ENCODE results near the gene PREX1. TPM values are rescaled to one million over a fixed set of nuclear protein-coding genes. Genes with fewer than 3 reads are reported as not detected.

PREX1 gene
- total RNA-seq, 2 donors from 2014 or later = 16.0 to 17.4 TPM

- intact Hi-C loops (cut with DNase I) = no loop called here
- ATAC-seq (no peak), DNase-seq (no peak)
Measured at GRCh38 chr20:48649868-48650267, 177.9 kb downstream of the PREX1 start.

- no peak for ATAC-seq
- no peak for DNase-seq
- intact Hi-C loops (cut with DNase I) = no loop called here
Measured at GRCh38 chr20:48649104-48649626, 178.6 kb downstream of the PREX1 start.

GRCh38 chr20:48648482-48649051 lies 179.2 kb downstream of the PREX1 start:
- no peak for DNase-seq
- peak; percentile 52 to 64 for ATAC-seq
- intact Hi-C loops (cut with DNase I) = no loop called here

GRCh38 chr20:48647858-48648257 lies 179.9 kb downstream of the PREX1 start:
- DNase-seq = no peak
- intact Hi-C loops (cut with DNase I) = no loop called here
- ATAC-seq = no peak

- intact Hi-C loops (cut with DNase I) = no loop called here
- DNase-seq (no peak), ATAC-seq (no peak)
Measured at GRCh38 chr20:48645666-48646065, 182.1 kb downstream of the PREX1 start.

- DNase-seq (no peak), ATAC-seq (no peak)
- intact Hi-C loops (cut with DNase I) = no loop called here
Measured at GRCh38 chr20:48644286-48644828, 183.4 kb downstream of the PREX1 start.

GRCh38 chr20:48642105-48642880 lies 185.5 kb downstream of the PREX1 start:
- ATAC-seq (no peak), DNase-seq (no peak)
- intact Hi-C loops (cut with DNase I) = no loop called here

GRCh38 chr20:48640871-48641270 lies 186.9 kb downstream of the PREX1 start:
- intact Hi-C loops (cut with DNase I) = no loop called here
- DNase-seq (no peak), ATAC-seq (no peak)

GRCh38 chr20:48639899-48640298 lies 187.9 kb downstream of the PREX1 start:
- intact Hi-C loops (cut with DNase I) = loop anchor here in 1 of 2 donors (5.0 kb wide), 1 partner anchor 267 kb away; no protein-coding TSS in a partner anchor
- ATAC-seq = no peak
- no peak for DNase-seq

- ATAC-seq (no peak), DNase-seq (no peak)
- intact Hi-C loops (cut with DNase I) = loop anchor here in 1 of 2 donors (5.0 kb wide), 1 partner anchor 269 kb away; no protein-coding TSS in a partner anchor
Measured at GRCh38 chr20:48638546-48638945, 189.3 kb downstream of the PREX1 start.

- ATAC-seq (no peak), DNase-seq (no peak)
- intact Hi-C loops (cut with DNase I) = loop anchor here in 1 of 2 donors (5.0 kb wide), 1 partner anchor 270 kb away; no protein-coding TSS in a partner anchor
Measured at GRCh38 chr20:48637461-48637860, 190.3 kb downstream of the PREX1 start.

GRCh38 chr20:48636301-48636700 lies 191.5 kb downstream of the PREX1 start:
- ATAC-seq (no peak), DNase-seq (no peak)
- intact Hi-C loops (cut with DNase I) = loop anchor here in 1 of 2 donors (5.0 kb wide), 1 partner anchor 271 kb away; no protein-coding TSS in a partner anchor

- ATAC-seq = peak; percentile 54 to 56
- intact Hi-C loops (cut with DNase I) = loop anchor here in 1 of 2 donors (5.0 kb wide), 1 partner anchor 271 kb away; no protein-coding TSS in a partner anchor
- DNase-seq = peak; percentile 64
Measured at GRCh38 chr20:48635791-48636267, 192.0 kb downstream of the PREX1 start.

- DNase-seq (no peak), ATAC-seq (no peak)
- intact Hi-C loops (cut with DNase I) = loop anchor here in 1 of 2 donors (5.0 kb wide), 1 partner anchor 272 kb away; no protein-coding TSS in a partner anchor
Measured at GRCh38 chr20:48635361-48635760, 192.4 kb downstream of the PREX1 start.

- no peak for ATAC-seq
- intact Hi-C loops (cut with DNase I) = loop anchor here in 1 of 2 donors (5.0 kb wide), 1 partner anchor 273 kb away; no protein-coding TSS in a partner anchor
- DNase-seq = peak; percentile 4
Measured at GRCh38 chr20:48634641-48635040, 193.2 kb downstream of the PREX1 start.

GRCh38 chr20:48633620-48634257 lies 194.1 kb downstream of the PREX1 start:
- DNase-seq (peak; percentile 9), ATAC-seq (no peak)
- intact Hi-C loops (cut with DNase I) = no loop called here

GRCh38 chr20:48632825-48633619 lies 194.8 kb downstream of the PREX1 start:
- DNase-seq (no peak), ATAC-seq (no peak)
- intact Hi-C loops (cut with DNase I) = no loop called here

GRCh38 chr20:48632017-48632824 lies 195.6 kb downstream of the PREX1 start:
- intact Hi-C loops (cut with DNase I) = no loop called here
- no peak for DNase-seq
- ATAC-seq = no peak
